HCT116 (cell line): ENCODE results near the gene FASN. TPM values are rescaled to one million over a fixed set of nuclear protein-coding genes. Genes with fewer than 3 reads are reported as not detected.
"Not testable (repeated sequence)": the region's sequence is repeated elsewhere in the genome, so short reads cannot be mapped to it uniquely, and the experiment has no call there.

Source experiments
- ATAC-seq: fragments of 200-7000 bp; cut with Tn5 transposase; 2 replicates; pipeline ENCODE4 v1.9.1; 2020; ENCODE audit warnings: mild to moderate bottlenecking, moderate library complexity
- BruUV-seq: library from RNA; stranded (reverse); fragments of 400-500 nt; replicated peaks from 2 replicates; lab custom pipeline; 2021; lab: Mats Ljungman, UMichigan
- CTCF ChIA-PET: fragments of 300-600 bp; sonication (Branson Sonifier 250); formaldehyde crosslinking; loops from one replicate; lab custom pipeline; 2021; ENCODE audit warnings: antibody characterized with exemption; lab: Charles Lee
- POLR2A ChIA-PET: fragments of 300-600, 350-600 bp; sonication (Branson Sonifier 250); formaldehyde crosslinking; loops from one replicate; lab custom pipeline; 2021; ENCODE audit warnings: antibody characterized with exemption; lab: Charles Lee
- RAD21 ChIA-PET, 2 experiments: fragments of 300-600 bp; sonication (Branson Sonifier 250); formaldehyde crosslinking; loops; one replicate each; lab custom pipeline; 2023; ENCODE audit warnings: low total read pairs in 2 of 2; ENCODE audit not compliant: uncharacterized antibody in 2 of 2, unreplicated experiment in 2 of 2, low non-redundant PET in 1 of 2; lab: Charles Lee
- DNase-seq: peaks from one replicate; pipeline ENCODE4 v3.0.0-alpha.2; 2010; ENCODE audit warnings: low read depth, low spot score
- H2AFZ ChIP-seq: fragments of 200-600 bp; shearing (Covaris generic), sonication (generic); 2 replicates; pipeline ENCODE4 v1.6.1; 2017; ENCODE audit warnings: low read depth, mixed run types, mixed read lengths, antibody characterized with exemption, low read length; ENCODE audit not compliant: poor library complexity, severe bottlenecking
- H3K27ac ChIP-seq: 2 replicates; pipeline ENCODE4 v1.5.1; 2012; ENCODE audit warnings: low read depth, low read length
- H3K27me3 ChIP-seq: fragments of 200-600 bp; sonication (generic); 2 replicates; pipeline ENCODE4 v1.6.1; 2016; ENCODE audit warnings: mixed run types, low read length, mixed read lengths; ENCODE audit not compliant: insufficient read depth
- H3K36me3 ChIP-seq, 2 experiments: fragments of 200-500 bp in 1 of 2; fragments of 200-600 bp in 1 of 2; sonication (Bioruptor generic) in 1 of 2; sonication (generic) in 1 of 2; 2 replicates each; pipeline versions ENCODE4 v1.5.1 to v1.6.1; 2014 to 2016; ENCODE audit warnings: low read length in 2 of 2, inconsistent platforms in 1 of 2, mixed read lengths in 1 of 2, mixed run types in 1 of 2; ENCODE audit not compliant: insufficient read depth in 2 of 2, control insufficient read depth in 1 of 2
- H3K4me1 ChIP-seq, 2 experiments: fragments of 200-600 bp in 1 of 2; sonication (generic) in 1 of 2; 2 replicates each; pipeline versions ENCODE4 v1.5.1 to v1.6.1; 2012 to 2017; ENCODE audit warnings: low read length in 2 of 2, inconsistent platforms in 1 of 2, mild to moderate bottlenecking in 1 of 2, mixed read lengths in 1 of 2, mixed run types in 1 of 2, moderate library complexity in 1 of 2; ENCODE audit not compliant: insufficient read depth in 2 of 2, control insufficient read depth in 1 of 2
- H3K4me2 ChIP-seq: fragments of 200-600 bp; sonication (generic); 2 replicates; pipeline ENCODE4 v1.6.1; 2017; ENCODE audit warnings: mixed run types, low read length, mixed read lengths
- H3K4me3 ChIP-seq, 2 experiments: fragments of 200-600 bp in 1 of 2; sonication (generic) in 1 of 2; replicated peaks in 1 of 2; 2 replicates each; pipeline ENCODE4 v1.5.1; 2011 to 2016; ENCODE audit warnings: low read length in 2 of 2, control low read depth in 1 of 2, low read depth in 1 of 2, mild to moderate bottlenecking in 1 of 2, mixed read lengths in 1 of 2, mixed run types in 1 of 2
- H3K79me2 ChIP-seq: fragments of 200-600 bp; sonication (generic); 2 replicates; pipeline ENCODE4 v1.6.1; 2017; ENCODE audit warnings: mild to moderate bottlenecking, mixed run types, low read length, moderate library complexity, mixed read lengths; ENCODE audit not compliant: insufficient read depth
- H3K9ac ChIP-seq: fragments of 200-600 bp; sonication (generic); 2 replicates; pipeline ENCODE4 v1.6.1; 2016; ENCODE audit warnings: low read length, mixed read lengths
- H3K9me2 ChIP-seq: fragments of 200-600 bp; sonication (generic), shearing (Covaris generic); 2 replicates; pipeline ENCODE4 v1.6.1; 2017; ENCODE audit warnings: mixed run types, mild to moderate bottlenecking, moderate library complexity; ENCODE audit not compliant: insufficient read depth
- H3K9me3 ChIP-seq, 2 experiments: fragments of 200-500 bp in 1 of 2; fragments of 200-600 bp in 1 of 2; sonication (Bioruptor generic) in 1 of 2; sonication (generic) in 1 of 2; 2 replicates each; pipeline ENCODE4 v1.6.1; 2014 to 2017; ENCODE audit warnings: low read length in 2 of 2, mixed read lengths in 2 of 2, inconsistent platforms in 1 of 2, low read depth in 1 of 2, mild to moderate bottlenecking in 1 of 2, mixed run types in 1 of 2, moderate library complexity in 1 of 2; ENCODE audit not compliant: control insufficient read depth in 1 of 2, insufficient read depth in 1 of 2
- H4K20me1 ChIP-seq: fragments of 200-600 bp; sonication (generic), shearing (Covaris generic); 2 replicates; pipeline ENCODE4 v1.6.1; 2017; ENCODE audit warnings: mixed run types, mild to moderate bottlenecking, moderate library complexity; ENCODE audit not compliant: insufficient read depth
- ELF1 ChIP-seq: IDR thresholded peaks from 2 replicates; pipeline ENCODE4 v1.6.1; 2012; ENCODE audit warnings: low read depth, borderline replicate concordance
- EZH2 ChIP-seq: fragments of 200-600 bp; sonication (generic); IDR thresholded peaks from 2 replicates; pipeline ENCODE4 v1.6.1; 2017; ENCODE audit warnings: antibody characterized with exemption, mixed run types
- EZH2phosphoT487 ChIP-seq: fragments of 200-600 bp; IDR thresholded peaks from 2 replicates; pipeline ENCODE4 v1.6.1; 2018; ENCODE audit warnings: antibody characterized with exemption, borderline replicate concordance
- POLR2AphosphoS5 ChIP-seq: IDR thresholded peaks from 2 replicates; pipeline ENCODE4 v1.6.1; 2011; ENCODE audit warnings: mild to moderate bottlenecking, low read depth, low read length, moderate library complexity
- intact Hi-C: fragments of 100-400 bp; cut with micrococcal nuclease; formaldehyde crosslinking; loops from 2 replicates; pipeline ENCODE4 v1.10.0; 2022
- total RNA-seq: library from RNA; stranded (reverse); gene quantifications from one replicate; pipeline ENCODE4 v1.2.1, GENCODE V29; 2021; ENCODE audit not compliant: unreplicated experiment
- TF ChIP-seq, protein P1 (sequence below), 3 experiments: fragments of 200-600 bp in 1 of 3; sonication (generic) in 1 of 3; IDR thresholded peaks in 2 of 3; conservative IDR thresholded peaks in 1 of 3; 2 replicates each; pipeline ENCODE4 v1.5.1; 2012 to 2017; ENCODE audit warnings: low read depth in 2 of 3, low read length in 2 of 3, antibody characterized with exemption in 1 of 3, borderline replicate concordance in 1 of 3, control low read depth in 1 of 3, mild to moderate bottlenecking in 1 of 3, mixed read lengths in 1 of 3, mixed run types in 1 of 3, moderate library complexity in 1 of 3; ENCODE audit not compliant: insufficient read depth in 1 of 3
- TF ChIP-seq, protein P2 (sequence below): IDR thresholded peaks from 2 replicates; pipeline ENCODE4 v1.6.1; 2011; ENCODE audit warnings: mild to moderate bottlenecking, low read length, moderate library complexity; ENCODE audit not compliant: insufficient replicate concordance; ENCODE audit errors: extremely low read depth

The FASN gene
- total RNA-seq, 1 experiment from 2014 or later: 754 TPM

DNA sequence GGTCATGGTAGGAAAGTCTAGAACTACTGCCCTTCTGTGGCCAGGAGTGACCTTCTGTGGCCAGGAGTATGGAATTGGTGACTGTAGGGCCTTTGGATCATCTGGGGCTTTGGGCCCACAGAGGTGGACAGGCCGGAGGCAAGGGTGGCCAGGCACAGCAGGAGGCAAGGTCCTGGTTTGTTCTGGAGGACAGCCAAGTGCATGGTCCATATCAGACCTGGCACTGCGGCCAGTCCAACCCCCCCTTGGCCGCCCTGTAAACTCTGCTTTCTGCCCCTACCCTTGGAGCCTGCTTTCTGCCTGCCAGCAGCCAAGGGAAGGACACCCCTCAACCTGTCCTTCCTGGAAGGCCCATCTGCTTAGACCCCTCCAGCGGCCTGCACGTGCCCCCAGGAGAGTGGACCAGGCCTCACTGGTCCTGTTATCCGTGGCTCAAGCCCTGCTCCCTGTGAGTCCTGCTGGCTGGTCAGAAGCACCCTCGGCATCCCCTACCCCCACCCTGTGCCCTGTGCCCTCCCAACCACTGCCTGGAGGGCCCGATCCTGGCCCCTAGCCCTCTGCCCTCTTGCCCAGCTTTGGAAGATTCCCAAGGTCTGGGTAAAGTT is 58.2 kb downstream of the FASN start:
- DNase-seq (no peak), ATAC-seq (no peak)

DNA sequence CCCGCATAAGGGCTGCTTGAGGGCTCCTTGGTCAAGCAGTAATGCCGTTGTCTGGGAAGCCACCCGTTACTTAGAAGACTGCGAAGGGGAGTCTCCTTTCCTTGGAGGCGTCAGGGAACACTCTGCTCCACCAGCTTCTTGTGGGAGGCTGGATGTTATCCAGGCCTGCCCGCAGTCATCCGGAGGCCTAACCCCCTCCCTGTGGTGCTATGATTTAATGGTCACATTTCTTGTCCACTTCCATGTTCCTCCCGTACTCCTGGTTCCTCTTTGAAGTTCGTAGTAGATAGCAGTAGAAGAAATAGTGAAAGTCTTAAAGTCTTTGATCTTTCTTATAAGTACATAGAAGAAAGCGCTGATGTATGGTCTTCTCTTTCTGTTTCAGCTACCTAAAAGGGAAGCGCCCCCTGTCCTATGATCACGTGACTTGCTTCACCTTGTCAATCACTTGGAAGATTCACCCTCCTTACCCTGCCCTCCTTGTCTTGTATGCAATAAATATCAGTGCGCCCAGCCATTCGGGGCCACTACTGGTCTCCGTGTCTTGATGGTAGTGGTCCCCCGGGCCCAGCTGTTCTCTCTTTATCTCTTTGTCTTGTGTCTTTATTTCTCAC is 59.1 kb downstream of the FASN start:
- H3K27me3 ChIP-seq, POLR2A ChIA-PET, RAD21 ChIA-PET, H3K9ac ChIP-seq, H4K20me1 ChIP-seq, H3K9me2 ChIP-seq, H3K4me2 ChIP-seq, H2AFZ ChIP-seq, BruUV-seq, H3K27ac ChIP-seq, H3K9me3 ChIP-seq, H3K4me3 ChIP-seq, ATAC-seq, DNase-seq: not testable (repeated sequence)
- CTCF ChIA-PET: interaction anchor here (1.6 kb wide), 1 partner anchor 111 kb away, joined by 5 read pairs; the partner anchor contains the start of gene MAFG
- Histone ChIP-seq H3K4me1 (peaks cover 13 to 35% of the 10 kb centered on the region in 2 experiments), H3K79me2 (peaks cover 18% of the 10 kb centered on the region; the same call in 1 of the 2 replicates), H3K36me3 (peaks cover 0 to 12% of the 10 kb centered on the region in 2 experiments; a peak in 1 of 4 replicates)
- intact Hi-C loops: loop anchor here (10.0 kb wide), 2 partner anchors 256 to 376 kb away; partner anchors contain the start of genes HEXD and OGFOD3

More for the DNA sequence above, 58.2 kb downstream of the FASN start:
- peaks cover 0 to 12% of the 10 kb centered on the region in 2 experiments; a peak in 1 of 4 replicates for H3K36me3 ChIP-seq
- BruUV-seq: no TSS peak
- no peak overlapping the region for H3K9ac ChIP-seq
- TF ChIP-seq ELF1: no peak
- TF ChIP-seq EZH2phosphoT487: no peak
- no peak for TF ChIP-seq POLR2AphosphoS5
- TF ChIP-seq, protein P1, sequence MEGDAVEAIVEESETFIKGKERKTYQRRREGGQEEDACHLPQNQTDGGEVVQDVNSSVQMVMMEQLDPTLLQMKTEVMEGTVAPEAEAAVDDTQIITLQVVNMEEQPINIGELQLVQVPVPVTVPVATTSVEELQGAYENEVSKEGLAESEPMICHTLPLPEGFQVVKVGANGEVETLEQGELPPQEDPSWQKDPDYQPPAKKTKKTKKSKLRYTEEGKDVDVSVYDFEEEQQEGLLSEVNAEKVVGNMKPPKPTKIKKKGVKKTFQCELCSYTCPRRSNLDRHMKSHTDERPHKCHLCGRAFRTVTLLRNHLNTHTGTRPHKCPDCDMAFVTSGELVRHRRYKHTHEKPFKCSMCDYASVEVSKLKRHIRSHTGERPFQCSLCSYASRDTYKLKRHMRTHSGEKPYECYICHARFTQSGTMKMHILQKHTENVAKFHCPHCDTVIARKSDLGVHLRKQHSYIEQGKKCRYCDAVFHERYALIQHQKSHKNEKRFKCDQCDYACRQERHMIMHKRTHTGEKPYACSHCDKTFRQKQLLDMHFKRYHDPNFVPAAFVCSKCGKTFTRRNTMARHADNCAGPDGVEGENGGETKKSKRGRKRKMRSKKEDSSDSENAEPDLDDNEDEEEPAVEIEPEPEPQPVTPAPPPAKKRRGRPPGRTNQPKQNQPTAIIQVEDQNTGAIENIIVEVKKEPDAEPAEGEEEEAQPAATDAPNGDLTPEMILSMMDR (IDR thresholded peaks at IDR 0.05 in 2 of 3, conservative IDR thresholded peaks at IDR 0.05 in 1 of 3; ENCODE audit: borderline replicate concordance in 1 of 3, insufficient read depth in 1 of 3, low read depth in 2 of 3, low read length in 2 of 3): no peak
- TF ChIP-seq, protein P2, sequence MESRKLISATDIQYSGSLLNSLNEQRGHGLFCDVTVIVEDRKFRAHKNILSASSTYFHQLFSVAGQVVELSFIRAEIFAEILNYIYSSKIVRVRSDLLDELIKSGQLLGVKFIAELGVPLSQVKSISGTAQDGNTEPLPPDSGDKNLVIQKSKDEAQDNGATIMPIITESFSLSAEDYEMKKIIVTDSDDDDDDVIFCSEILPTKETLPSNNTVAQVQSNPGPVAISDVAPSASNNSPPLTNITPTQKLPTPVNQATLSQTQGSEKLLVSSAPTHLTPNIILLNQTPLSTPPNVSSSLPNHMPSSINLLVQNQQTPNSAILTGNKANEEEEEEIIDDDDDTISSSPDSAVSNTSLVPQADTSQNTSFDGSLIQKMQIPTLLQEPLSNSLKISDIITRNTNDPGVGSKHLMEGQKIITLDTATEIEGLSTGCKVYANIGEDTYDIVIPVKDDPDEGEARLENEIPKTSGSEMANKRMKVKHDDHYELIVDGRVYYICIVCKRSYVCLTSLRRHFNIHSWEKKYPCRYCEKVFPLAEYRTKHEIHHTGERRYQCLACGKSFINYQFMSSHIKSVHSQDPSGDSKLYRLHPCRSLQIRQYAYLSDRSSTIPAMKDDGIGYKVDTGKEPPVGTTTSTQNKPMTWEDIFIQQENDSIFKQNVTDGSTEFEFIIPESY: no peak
- TF ChIP-seq EZH2: no peak
- H4K20me1 ChIP-seq: no peaks in the 10 kb centered on the region
- no peaks in the 10 kb centered on the region for H3K9me3 ChIP-seq
- ChIA-PET RAD21 (no interaction called here), POLR2A (no interaction called here), CTCF (interaction anchor here (1.3 kb wide), 1 partner anchor 9 kb away, joined by 4 read pairs; no protein-coding TSS in a partner anchor)
- no peak overlapping the region for H3K27ac ChIP-seq
- H3K9me2 ChIP-seq: no peaks in the 10 kb centered on the region
- intact Hi-C loops: loop anchor here (10.0 kb wide), 2 partner anchors 255 to 375 kb away; partner anchors contain the start of genes HEXD and OGFOD3
- H3K4me2 ChIP-seq: no peak overlapping the region
- H3K79me2 ChIP-seq: peaks cover 18% of the 10 kb centered on the region; the same call in 1 of the 2 replicates
- no peak overlapping the region for H2AFZ ChIP-seq
- no peaks in the 10 kb centered on the region for H3K27me3 ChIP-seq
- H3K4me1 ChIP-seq: peaks cover 10 to 26% of the 10 kb centered on the region in 2 experiments
- no peak overlapping the region for H3K4me3 ChIP-seq
